Dendritic cell treated with granulocyte-macrophage colony-stimulating factor and Interleukin-4, amounts not matched to agents 40 ng/mL and 50 ng/mL, for 4 days (primary cell): ENCODE measurements around the gene MSRB3.
A peak's percentile ranks its signal among the peaks of the same experiment; 100 is the strongest.
"Not testable (repeated sequence)": the region's sequence is repeated elsewhere in the genome, so short reads cannot be mapped to it uniquely, and the experiment has no call there.

ENCODE experiments used
- H3K27ac Mint-ChIP-seq: one replicate; pipeline ENCODE4 v1.8.0; 2022; ENCODE audit warnings: mild to moderate bottlenecking, mixed read lengths
- H3K27me3 Mint-ChIP-seq: one replicate; pipeline ENCODE4 v1.8.0; 2022; ENCODE audit warnings: mild to moderate bottlenecking, mixed read lengths
- H3K36me3 Mint-ChIP-seq: one replicate; pipeline ENCODE4 v1.8.0; 2022; ENCODE audit warnings: low read depth, mixed read lengths
- H3K4me1 Mint-ChIP-seq: one replicate; pipeline ENCODE4 v1.8.0; 2022; ENCODE audit warnings: low read depth, mixed read lengths
- H3K4me3 Mint-ChIP-seq: one replicate; pipeline ENCODE4 v1.8.0; 2022; ENCODE audit warnings: mild to moderate bottlenecking, moderate library complexity, mixed read lengths
- H3K9me3 Mint-ChIP-seq: one replicate; pipeline ENCODE4 v1.8.0; 2022; ENCODE audit warnings: mixed read lengths
- intact Hi-C: fragments of 100-400 bp; cut with micrococcal nuclease; formaldehyde crosslinking; loops from one replicate; pipeline ENCODE4 v1.15.0; 2022

MSRB3 gene

GRCh38 chr12:65275627-65276026 is 2.9 kb upstream of the MSRB3 start:
- Mint-ChIP-seq H3K9me3 (no peaks in the 10 kb centered on the region), H3K4me3 (no peak overlapping the region), H3K4me1 (peaks cover 11% of the 10 kb centered on the region), H3K27ac (no peak overlapping the region), H3K36me3 (no peaks in the 10 kb centered on the region), H3K27me3 (peaks cover 12% of the 10 kb centered on the region)
- intact Hi-C loops: no loop called here

GRCh38 chr12:65276916-65277530 is 1.5 kb upstream of the MSRB3 start:
- H3K27me3 Mint-ChIP-seq: peaks cover 10% of the 10 kb centered on the region
- H3K4me1 Mint-ChIP-seq: peaks cover 15% of the 10 kb centered on the region
- intact Hi-C loops: no loop called here
- no peak overlapping the region for H3K4me3 Mint-ChIP-seq
- no peaks in the 10 kb centered on the region for H3K36me3 Mint-ChIP-seq
- H3K27ac Mint-ChIP-seq: no peak overlapping the region
- H3K9me3 Mint-ChIP-seq: no peaks in the 10 kb centered on the region

- H3K27me3 Mint-ChIP-seq: peaks cover 10% of the 10 kb centered on the region
- intact Hi-C loops: no loop called here
Measured at GRCh38 chr12:65277994-65278575, 398 bp upstream of the MSRB3 start.

DNA sequence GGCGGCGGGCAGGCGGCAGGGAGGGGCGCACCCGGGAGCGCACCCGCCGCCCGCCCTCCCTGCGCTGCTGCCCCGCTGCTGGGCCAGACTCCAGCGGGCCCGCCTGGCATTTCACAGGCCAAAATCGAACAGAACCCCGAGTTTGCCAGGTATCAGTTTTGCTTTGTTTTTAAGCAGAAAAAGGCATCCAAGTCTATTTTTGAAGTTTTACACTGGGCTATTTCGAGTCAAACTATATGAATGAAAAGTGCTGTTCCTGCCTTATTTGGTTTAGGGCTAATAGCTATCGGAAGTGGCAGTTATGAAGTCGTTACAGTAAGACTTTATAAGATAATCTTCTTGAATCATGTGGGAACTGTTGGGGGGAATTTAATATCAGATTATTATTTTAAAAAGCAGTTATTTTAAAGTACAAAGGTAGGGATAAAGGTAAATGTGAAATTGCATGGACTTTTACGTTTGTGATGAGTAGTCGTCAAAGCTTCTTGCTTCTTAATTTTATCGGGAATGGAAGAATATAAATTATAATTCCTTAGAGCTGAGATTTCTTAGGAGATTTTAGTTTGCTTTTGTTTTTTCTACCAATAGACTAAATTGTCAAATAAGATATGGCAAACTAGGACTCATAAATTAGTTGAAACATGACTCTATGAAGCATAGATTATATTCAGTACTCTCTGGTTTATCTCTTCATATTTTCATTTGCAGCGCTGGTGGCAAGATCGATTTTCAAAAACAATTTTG is 1.1 kb downstream of the MSRB3 start:
- Mint-ChIP-seq H3K4me3 (peak overlapping the region; percentile 70), H3K9me3 (no peaks in the 10 kb centered on the region), H3K27ac (no peak overlapping the region), H3K4me1 (peaks cover 23% of the 10 kb centered on the region), H3K36me3 (no peaks in the 10 kb centered on the region), H3K27me3 (peaks cover 10% of the 10 kb centered on the region)
- intact Hi-C loops: no loop called here

More at GRCh38 chr12:65277994-65278575, 398 bp upstream of the MSRB3 start:
- Mint-ChIP-seq H3K27ac (no peak overlapping the region), H3K4me3 (peak overlapping the region; percentile 70), H3K36me3 (no peaks in the 10 kb centered on the region), H3K9me3 (no peaks in the 10 kb centered on the region), H3K4me1 (peaks cover 23% of the 10 kb centered on the region)

DNA sequence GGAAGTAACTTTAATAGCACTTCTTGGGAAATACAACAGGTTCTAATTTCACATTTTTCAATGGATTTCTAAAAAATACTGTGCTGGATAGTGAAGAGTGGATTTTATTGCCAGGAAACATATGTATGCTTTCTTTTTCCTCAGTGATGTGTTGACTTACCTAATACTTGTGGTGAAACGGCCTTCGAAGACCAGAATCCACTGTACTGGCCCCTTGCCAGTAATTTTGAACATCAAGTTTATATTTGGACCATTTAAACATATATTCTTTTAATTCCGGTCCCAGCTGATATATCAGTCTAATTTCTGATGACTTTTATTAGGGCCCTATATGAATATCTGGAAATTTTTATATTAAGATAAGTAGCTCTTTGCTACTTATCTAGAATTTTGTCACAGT is 1.8 kb downstream of the MSRB3 start:
- H3K27me3 Mint-ChIP-seq: peaks cover 10% of the 10 kb centered on the region
- no peaks in the 10 kb centered on the region for H3K36me3 Mint-ChIP-seq

GRCh38 chr12:65282840-65283239 is 4.4 kb downstream of the MSRB3 start:
- Mint-ChIP-seq H3K27me3 (peaks cover 8% of the 10 kb centered on the region), H3K4me1 (peaks cover 29% of the 10 kb centered on the region), H3K9me3 (no peaks in the 10 kb centered on the region), H3K36me3 (no peaks in the 10 kb centered on the region), H3K4me3 (no peak overlapping the region), H3K27ac (no peak overlapping the region)
- intact Hi-C loops: no loop called here

More for the DNA sequence above, 1.8 kb downstream of the MSRB3 start:
- Mint-ChIP-seq H3K27ac (no peak overlapping the region), H3K4me1 (peaks cover 23% of the 10 kb centered on the region), H3K4me3 (no peak overlapping the region), H3K9me3 (no peaks in the 10 kb centered on the region)
- intact Hi-C loops: no loop called here

- H3K4me3 Mint-ChIP-seq, H3K36me3 Mint-ChIP-seq, intact Hi-C loops, H3K9me3 Mint-ChIP-seq, H3K27me3 Mint-ChIP-seq, H3K27ac Mint-ChIP-seq: not testable (repeated sequence)
- H3K4me1 Mint-ChIP-seq: peaks cover 19% of the 10 kb centered on the region
Measured at GRCh38 chr12:65285532-65285931, 7.0 kb downstream of the MSRB3 start.

GRCh38 chr12:65287426-65287825 is 8.9 kb downstream of the MSRB3 start:
- Mint-ChIP-seq H3K36me3 (no peaks in the 10 kb centered on the region), H3K4me1 (peaks cover 11% of the 10 kb centered on the region), H3K27me3 (no peaks in the 10 kb centered on the region), H3K4me3 (no peak overlapping the region), H3K27ac (no peak overlapping the region), H3K9me3 (no peaks in the 10 kb centered on the region)
- intact Hi-C loops: no loop called here

DNA sequence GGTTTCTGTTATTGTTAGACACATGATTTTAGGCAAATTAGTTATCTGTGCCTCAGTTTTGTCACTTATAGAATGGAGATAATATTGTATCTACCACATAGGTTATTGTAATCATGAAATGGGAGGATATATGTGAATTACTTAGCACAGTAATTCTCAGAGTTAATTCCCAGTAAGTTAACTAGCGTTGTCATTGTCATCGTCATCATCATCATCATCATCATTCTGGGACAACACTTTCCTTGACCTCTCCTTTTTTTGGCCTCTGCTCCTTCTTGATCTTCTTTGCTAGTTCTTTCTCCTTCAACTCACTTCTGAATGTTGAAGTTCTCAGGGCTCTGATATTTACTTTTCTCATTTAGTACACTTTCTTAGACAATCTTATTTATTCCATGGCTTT is 13.8 kb downstream of the MSRB3 start:
- H3K9me3 Mint-ChIP-seq: no peaks in the 10 kb centered on the region
- H3K4me3 Mint-ChIP-seq: no peak overlapping the region

DNA sequence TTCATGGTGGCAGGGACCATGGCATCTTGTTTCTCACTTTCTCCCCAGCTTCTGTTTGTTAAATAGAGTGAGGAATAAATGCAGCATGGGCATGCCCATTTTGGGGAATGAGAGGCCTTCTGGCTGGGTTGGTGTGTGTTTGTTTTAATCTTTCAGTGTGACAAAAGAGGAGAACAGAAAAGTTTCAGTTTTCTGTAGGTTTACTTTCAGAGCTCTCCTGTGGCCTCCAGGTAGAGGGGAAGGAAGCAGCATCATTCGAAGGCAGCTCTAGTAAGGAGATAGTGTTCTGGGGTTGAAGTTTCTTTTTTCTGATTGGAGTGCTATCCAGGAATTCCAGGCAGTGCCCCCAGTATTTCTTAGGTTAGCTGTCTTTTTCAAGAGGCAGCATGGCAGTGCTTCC is 15.3 kb downstream of the MSRB3 start:
- Mint-ChIP-seq H3K9me3 (no peaks in the 10 kb centered on the region), H3K36me3 (no peaks in the 10 kb centered on the region), H3K27me3 (no peaks in the 10 kb centered on the region), H3K27ac (no peak overlapping the region), H3K4me1 (peaks cover 16% of the 10 kb centered on the region), H3K4me3 (no peak overlapping the region)
- intact Hi-C loops: no loop called here

More for the DNA sequence above, 13.8 kb downstream of the MSRB3 start:
- no peaks in the 10 kb centered on the region for H3K27me3 Mint-ChIP-seq
- H3K27ac Mint-ChIP-seq: no peak overlapping the region
- no peaks in the 10 kb centered on the region for H3K36me3 Mint-ChIP-seq
- intact Hi-C loops: no loop called here
- peaks cover 18% of the 10 kb centered on the region for H3K4me1 Mint-ChIP-seq

- Mint-ChIP-seq H3K36me3 (no peaks in the 10 kb centered on the region), H3K27me3 (no peaks in the 10 kb centered on the region), H3K4me1 (peaks cover 22% of the 10 kb centered on the region), H3K27ac (no peak overlapping the region), H3K9me3 (no peaks in the 10 kb centered on the region), H3K4me3 (no peak overlapping the region)
- intact Hi-C loops: no loop called here
Measured at GRCh38 chr12:65294641-65295262, 16.3 kb downstream of the MSRB3 start.

DNA sequence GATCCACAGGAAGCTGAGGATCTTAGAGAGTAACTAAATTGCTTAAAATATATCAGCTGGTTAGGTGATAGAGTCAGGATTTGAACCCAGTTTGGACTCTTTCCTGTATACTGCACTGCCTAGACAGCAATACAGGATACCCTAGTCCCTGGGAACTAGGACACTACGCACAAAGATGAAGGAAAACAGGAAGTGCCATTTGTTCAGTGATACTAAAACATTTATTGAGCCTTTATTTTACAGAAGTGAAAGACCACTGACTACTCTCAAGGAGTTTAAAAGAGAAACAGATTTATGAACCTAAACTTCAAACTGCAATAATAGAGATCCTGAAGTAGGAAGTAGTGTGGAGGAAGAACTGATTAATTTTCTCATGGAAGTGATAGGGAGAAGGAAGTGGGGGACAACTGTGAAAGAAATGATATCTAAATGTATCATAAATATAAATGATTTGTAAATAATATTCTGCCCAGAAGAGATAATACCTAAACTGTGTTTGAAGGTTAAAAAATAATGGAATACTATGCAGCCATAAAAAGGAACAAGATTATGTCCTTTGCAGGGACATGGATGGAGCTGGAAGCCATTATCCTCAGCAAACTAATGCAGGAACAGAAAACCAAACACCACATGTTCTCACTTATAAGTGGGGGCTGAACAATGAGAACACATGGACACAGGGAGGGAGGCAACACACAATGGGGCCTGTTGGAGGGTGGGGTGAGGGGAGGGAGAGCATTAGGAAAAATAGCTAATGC is 18.2 kb downstream of the MSRB3 start:
- Mint-ChIP-seq H3K36me3 (no peaks in the 10 kb centered on the region), H3K4me1 (peaks cover 23% of the 10 kb centered on the region), H3K27me3 (no peaks in the 10 kb centered on the region), H3K4me3 (no peak overlapping the region), H3K9me3 (no peaks in the 10 kb centered on the region), H3K27ac (no peak overlapping the region)
- intact Hi-C loops: no loop called here

- Mint-ChIP-seq H3K4me3 (no peak overlapping the region), H3K4me1 (peaks cover 27% of the 10 kb centered on the region), H3K27ac (no peak overlapping the region), H3K27me3 (no peaks in the 10 kb centered on the region), H3K36me3 (no peaks in the 10 kb centered on the region), H3K9me3 (no peaks in the 10 kb centered on the region)
- intact Hi-C loops: no loop called here
Measured at GRCh38 chr12:65300097-65300496, 21.6 kb downstream of the MSRB3 start.
